ENCODE measurements around the gene GIPC2. TPM values are rescaled to one million over a fixed set of nuclear protein-coding genes. Genes with fewer than 3 reads are reported as not detected.

The GIPC2 gene
- polyA plus RNA-seq, 1 experiment = 0.04 TPM

- POLR2A ChIA-PET = no interaction called here
- no peak for DNase-seq (ENCODE audit: low read depth)
- H3K4me3 ChIP-seq (ENCODE audit: low read depth, low read length) = no peak overlapping the region
- H3K36me3 ChIP-seq (ENCODE audit: control insufficient read depth, insufficient read depth, low read length) = no peaks in the 10 kb centered on the region
- peaks cover 2% of the 10 kb centered on the region; the same call in 1 of the 2 replicates for H3K27me3 ChIP-seq (ENCODE audit: control insufficient read depth, insufficient read depth, low read length)
- CTCF ChIA-PET = interaction anchor here (1.6 to 7.2 kb wide), 4 partner anchors 15 to 471 kb away, joined by 5 to 78 read pairs (median 12); no protein-coding TSS in a partner anchor
- TF ChIP-seq CTCF (IDR thresholded peaks at IDR 0.05; ENCODE audit: insufficient read depth, low read depth, low read length) = no peak
Measured at GRCh38 chr1:78147031-78147430, 101.3 kb downstream of the GIPC2 start.

GRCh38 chr1:78153092-78153736 lies 107.4 kb downstream of the GIPC2 start:
- no peak overlapping the region for H3K4me3 ChIP-seq (ENCODE audit: low read depth, low read length)
- H3K27me3 ChIP-seq (ENCODE audit: control insufficient read depth, insufficient read depth, low read length) = peaks cover 2% of the 10 kb centered on the region; the same call in 1 of the 2 replicates
- ChIA-PET CTCF (interaction anchor here (1.8 kb wide), 1 partner anchor 455 kb away, joined by 9 read pairs; no protein-coding TSS in a partner anchor), POLR2A (no interaction called here)
- no peak for DNase-seq (ENCODE audit: low read depth)
- no peak for TF ChIP-seq CTCF (IDR thresholded peaks at IDR 0.05; ENCODE audit: insufficient read depth, low read depth, low read length)
- no peaks in the 10 kb centered on the region for H3K36me3 ChIP-seq (ENCODE audit: control insufficient read depth, insufficient read depth, low read length)

GRCh38 chr1:78155121-78155520 lies 109.4 kb downstream of the GIPC2 start:
- Histone ChIP-seq H3K4me3 (ENCODE audit: low read depth, low read length) (no peak overlapping the region), H3K36me3 (ENCODE audit: control insufficient read depth, insufficient read depth, low read length) (no peaks in the 10 kb centered on the region), H3K27me3 (ENCODE audit: control insufficient read depth, insufficient read depth, low read length) (no peaks in the 10 kb centered on the region)
- ChIA-PET CTCF (interaction anchor here (1.1 to 1.8 kb wide), 2 partner anchors 177 to 452 kb away, joined by 3 to 4 read pairs; no protein-coding TSS in a partner anchor), POLR2A (no interaction called here)
- no peak for DNase-seq (ENCODE audit: low read depth)
- no peak for TF ChIP-seq CTCF (IDR thresholded peaks at IDR 0.05; ENCODE audit: insufficient read depth, low read depth, low read length)

- H3K27me3 ChIP-seq (ENCODE audit: control insufficient read depth, insufficient read depth, low read length) = no peaks in the 10 kb centered on the region
- TF ChIP-seq CTCF (IDR thresholded peaks at IDR 0.05; ENCODE audit: insufficient read depth, low read depth, low read length) = no peak
- ChIA-PET POLR2A (no interaction called here), CTCF (interaction anchor here (0.8 kb wide), 1 partner anchor 11 kb away, joined by 3 read pairs; no protein-coding TSS in a partner anchor)
- H3K4me3 ChIP-seq (ENCODE audit: low read depth, low read length) = no peak overlapping the region
- H3K36me3 ChIP-seq (ENCODE audit: control insufficient read depth, insufficient read depth, low read length) = no peaks in the 10 kb centered on the region
- DNase-seq (ENCODE audit: low read depth) = no peak
Measured at GRCh38 chr1:78156805-78157521, 111.2 kb downstream of the GIPC2 start.

GRCh38 chr1:78165816-78166215 lies 120.0 kb downstream of the GIPC2 start:
- Histone ChIP-seq H3K36me3 (ENCODE audit: control insufficient read depth, insufficient read depth, low read length) (no peaks in the 10 kb centered on the region), H3K4me3 (ENCODE audit: low read depth, low read length) (no peak overlapping the region), H3K27me3 (ENCODE audit: control insufficient read depth, insufficient read depth, low read length) (no peaks in the 10 kb centered on the region)
- CTCF ChIA-PET = no interaction called here
- no peak for DNase-seq (ENCODE audit: low read depth)
- POLR2A ChIA-PET = no interaction called here
- no peak for TF ChIP-seq CTCF (IDR thresholded peaks at IDR 0.05; ENCODE audit: insufficient read depth, low read depth, low read length)
